ENCODE measurements around the gene SYCP1. TPM values are rescaled to one million over a fixed set of nuclear protein-coding genes. Genes with fewer than 3 reads are reported as not detected.

Gene SYCP1
- polyA plus RNA-seq, 1 donor: not detected

Other genes starting within 250 kb of the SYCP1 start
- 0.99 TPM for gene DENND2C, start 184.8 kb upstream of the SYCP1 start, polyA plus RNA-seq
- 0.13 TPM for gene AMPD1, start 159.3 kb upstream of the SYCP1 start, polyA plus RNA-seq
- 49.7 TPM for gene NRAS, start 138.1 kb upstream of the SYCP1 start, polyA plus RNA-seq
- gene CSDE1, start 96.9 kb upstream of the SYCP1 start, polyA plus RNA-seq: 331 TPM
- 38.8 TPM for gene SIKE1, start 74.2 kb upstream of the SYCP1 start, polyA plus RNA-seq
- not detected for gene TSHB, start 175.0 kb downstream of the SYCP1 start, polyA plus RNA-seq
- gene TSPAN2, start 234.6 kb downstream of the SYCP1 start, polyA plus RNA-seq: 14.0 TPM

Measured in large intestine (tissue), 1 donor.